ENCODE results near the gene ENPP6.

Gene ENPP6

GRCh38 chr4:184238072-184238745 is 20.5 kb upstream of the ENPP6 start:
- H3K4me3 ChIP-seq (ENCODE audit: low read depth, low read length), result no peak overlapping the region
- no peak for DNase-seq (ENCODE audit: low read depth)
- TF ChIP-seq CTCF (IDR thresholded peaks at IDR 0.05; ENCODE audit: insufficient read depth, low read depth, low read length, missing control alignments), result no peak

- DNase-seq (ENCODE audit: low read depth), result no peak
- H3K4me3 ChIP-seq (ENCODE audit: low read depth, low read length), result no peak overlapping the region
- TF ChIP-seq CTCF (IDR thresholded peaks at IDR 0.05; ENCODE audit: insufficient read depth, low read depth, low read length, missing control alignments), result no peak
Observed at GRCh38 chr4:184237612-184238011, 19.9 kb upstream of the ENPP6 start.

DNA sequence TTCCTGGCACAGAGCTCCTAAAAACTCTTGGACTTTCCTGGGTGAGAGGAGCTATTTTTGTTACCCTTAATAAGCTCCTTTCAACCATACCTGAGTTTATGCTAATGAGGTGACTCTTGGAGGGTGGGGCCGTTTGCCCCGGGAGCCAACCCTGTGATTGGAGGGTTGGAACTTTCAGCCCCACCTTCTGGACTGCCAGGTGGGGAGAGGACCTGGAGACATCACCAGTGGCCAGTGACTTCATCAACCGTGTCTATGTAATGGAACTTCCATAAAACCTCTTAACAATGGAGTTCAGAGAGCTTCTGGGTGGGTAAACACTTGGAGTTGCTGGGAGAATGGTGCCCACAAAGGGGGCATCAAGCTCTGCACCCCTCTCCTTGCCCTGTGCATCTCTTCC is 17.9 kb upstream of the ENPP6 start:
- TF ChIP-seq CTCF (IDR thresholded peaks at IDR 0.05; ENCODE audit: insufficient read depth, low read depth, low read length, missing control alignments), result no peak
- DNase-seq (ENCODE audit: low read depth), result no peak
- H3K4me3 ChIP-seq (ENCODE audit: low read depth, low read length), result no peak overlapping the region

DNA sequence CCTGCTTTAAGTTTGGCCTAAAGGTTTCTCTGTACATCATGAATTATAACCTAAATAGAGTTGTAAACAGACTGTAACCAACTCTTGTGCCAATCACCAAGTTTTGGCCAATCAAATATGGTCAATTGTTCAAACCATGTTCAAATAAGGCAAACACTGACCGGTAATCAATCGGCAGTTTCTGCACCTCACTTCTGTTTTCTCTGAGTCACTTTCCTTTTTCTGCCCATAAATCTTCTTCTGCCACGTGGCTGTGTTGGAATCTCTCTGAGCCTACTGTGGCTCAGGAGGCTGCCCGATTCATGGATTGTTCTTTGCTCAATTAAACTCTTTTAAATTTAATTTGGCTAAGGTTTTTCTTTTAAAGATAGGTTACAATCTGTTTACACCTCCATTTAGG is 16.5 kb upstream of the ENPP6 start:
- no peak for DNase-seq (ENCODE audit: low read depth)
- no peak overlapping the region for H3K4me3 ChIP-seq (ENCODE audit: low read depth, low read length)
- no peak for TF ChIP-seq CTCF (IDR thresholded peaks at IDR 0.05; ENCODE audit: insufficient read depth, low read depth, low read length, missing control alignments)

- DNase-seq (ENCODE audit: low read depth), result no peak
- TF ChIP-seq CTCF (IDR thresholded peaks at IDR 0.05; ENCODE audit: insufficient read depth, low read depth, low read length, missing control alignments), result no peak
- H3K4me3 ChIP-seq (ENCODE audit: low read depth, low read length), result no peak overlapping the region
Observed at GRCh38 chr4:184232975-184233374, 15.3 kb upstream of the ENPP6 start.

DNA sequence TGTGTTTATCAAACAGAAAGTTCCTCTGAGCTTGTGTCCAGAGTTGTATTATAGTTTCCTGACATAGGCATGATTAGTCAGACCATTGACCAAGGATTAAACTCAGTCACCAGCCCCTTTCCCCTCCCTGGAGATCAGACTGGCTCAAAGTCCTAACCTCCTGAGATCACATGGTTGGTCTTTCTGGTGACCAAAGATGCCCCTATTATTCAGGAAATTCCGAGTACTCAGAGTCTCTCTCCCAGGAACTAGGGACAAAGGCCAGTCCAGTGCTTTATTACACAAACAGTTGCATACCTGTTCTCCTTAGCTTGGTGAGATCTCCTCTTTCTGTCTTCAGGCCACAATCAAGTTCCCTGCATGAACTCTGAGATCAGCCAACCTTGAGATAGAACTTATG is 14.5 kb upstream of the ENPP6 start:
- no peak overlapping the region for H3K4me3 ChIP-seq (ENCODE audit: low read depth, low read length)
- DNase-seq (ENCODE audit: low read depth), result no peak
- no peak for TF ChIP-seq CTCF (IDR thresholded peaks at IDR 0.05; ENCODE audit: insufficient read depth, low read depth, low read length, missing control alignments)

- no peak for TF ChIP-seq CTCF (IDR thresholded peaks at IDR 0.05; ENCODE audit: insufficient read depth, low read depth, low read length, missing control alignments)
- H3K4me3 ChIP-seq (ENCODE audit: low read depth, low read length), result no peak overlapping the region
- no peak for DNase-seq (ENCODE audit: low read depth)
Observed at GRCh38 chr4:184231573-184231972, 13.9 kb upstream of the ENPP6 start.
